ENCODE results near the gene SVOP.

DNA sequence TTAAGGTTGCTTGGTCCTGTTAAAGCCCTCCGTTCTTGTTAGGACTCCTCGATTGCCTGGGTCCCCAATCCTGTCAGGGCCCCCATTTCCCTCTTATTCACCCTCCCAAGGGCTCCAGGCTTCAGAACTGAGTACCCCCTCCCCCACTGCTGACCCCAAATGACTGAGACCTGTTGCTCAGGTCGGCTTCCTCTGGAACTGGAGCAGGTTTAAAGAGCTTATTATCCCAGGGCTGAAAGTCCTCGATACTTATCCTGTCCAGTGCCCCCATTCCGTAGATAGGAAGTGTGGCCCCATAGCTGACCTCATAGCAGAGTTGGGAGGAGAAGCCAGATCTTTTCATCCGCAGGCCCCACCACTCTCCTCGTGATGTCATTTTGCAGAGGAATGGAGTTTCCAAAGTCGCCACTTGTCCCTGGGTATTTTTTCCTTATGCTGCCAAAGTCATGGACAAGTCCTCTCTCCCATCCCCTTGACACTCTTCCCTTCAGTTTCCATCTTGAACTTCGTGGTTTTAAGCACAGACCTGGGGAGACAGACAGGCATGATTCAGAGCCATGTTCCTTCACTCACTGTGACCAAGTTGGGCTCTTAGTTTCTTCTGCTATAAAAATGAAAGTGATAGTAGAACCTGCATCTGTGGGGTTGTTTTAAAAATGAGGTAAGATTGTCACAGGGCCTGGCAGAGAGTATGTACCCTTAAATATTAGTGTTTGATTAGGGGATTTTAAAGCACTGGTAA is 32.7 kb upstream of the SVOP start:
- TF ChIP-seq, protein P1, sequence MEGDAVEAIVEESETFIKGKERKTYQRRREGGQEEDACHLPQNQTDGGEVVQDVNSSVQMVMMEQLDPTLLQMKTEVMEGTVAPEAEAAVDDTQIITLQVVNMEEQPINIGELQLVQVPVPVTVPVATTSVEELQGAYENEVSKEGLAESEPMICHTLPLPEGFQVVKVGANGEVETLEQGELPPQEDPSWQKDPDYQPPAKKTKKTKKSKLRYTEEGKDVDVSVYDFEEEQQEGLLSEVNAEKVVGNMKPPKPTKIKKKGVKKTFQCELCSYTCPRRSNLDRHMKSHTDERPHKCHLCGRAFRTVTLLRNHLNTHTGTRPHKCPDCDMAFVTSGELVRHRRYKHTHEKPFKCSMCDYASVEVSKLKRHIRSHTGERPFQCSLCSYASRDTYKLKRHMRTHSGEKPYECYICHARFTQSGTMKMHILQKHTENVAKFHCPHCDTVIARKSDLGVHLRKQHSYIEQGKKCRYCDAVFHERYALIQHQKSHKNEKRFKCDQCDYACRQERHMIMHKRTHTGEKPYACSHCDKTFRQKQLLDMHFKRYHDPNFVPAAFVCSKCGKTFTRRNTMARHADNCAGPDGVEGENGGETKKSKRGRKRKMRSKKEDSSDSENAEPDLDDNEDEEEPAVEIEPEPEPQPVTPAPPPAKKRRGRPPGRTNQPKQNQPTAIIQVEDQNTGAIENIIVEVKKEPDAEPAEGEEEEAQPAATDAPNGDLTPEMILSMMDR (conservative IDR thresholded peaks at IDR 0.05; ENCODE audit: low read depth in 2 of 2) = no peak
- TF ChIP-seq POLR2AphosphoS5 (IDR thresholded peaks at IDR 0.05; ENCODE audit: low read depth) (no peak), EZH2 (IDR thresholded peaks at IDR 0.05; ENCODE audit: low read depth, unreplicated experiment) (no peak), STAT1 (IDR thresholded peaks at IDR 0.05; ENCODE audit: unreplicated experiment) (no peak), EZH2phosphoT487 (IDR thresholded peaks at IDR 0.05; ENCODE audit: unreplicated experiment) (no peak), ZNF114 (CRISPR knock-in tag; IDR thresholded peaks at IDR 0.05) (no peak), CREB1 (CRISPR knock-in tag; IDR thresholded peaks at IDR 0.05; ENCODE audit: low read depth) (no peak)
- TF ChIP-seq, protein P2, sequence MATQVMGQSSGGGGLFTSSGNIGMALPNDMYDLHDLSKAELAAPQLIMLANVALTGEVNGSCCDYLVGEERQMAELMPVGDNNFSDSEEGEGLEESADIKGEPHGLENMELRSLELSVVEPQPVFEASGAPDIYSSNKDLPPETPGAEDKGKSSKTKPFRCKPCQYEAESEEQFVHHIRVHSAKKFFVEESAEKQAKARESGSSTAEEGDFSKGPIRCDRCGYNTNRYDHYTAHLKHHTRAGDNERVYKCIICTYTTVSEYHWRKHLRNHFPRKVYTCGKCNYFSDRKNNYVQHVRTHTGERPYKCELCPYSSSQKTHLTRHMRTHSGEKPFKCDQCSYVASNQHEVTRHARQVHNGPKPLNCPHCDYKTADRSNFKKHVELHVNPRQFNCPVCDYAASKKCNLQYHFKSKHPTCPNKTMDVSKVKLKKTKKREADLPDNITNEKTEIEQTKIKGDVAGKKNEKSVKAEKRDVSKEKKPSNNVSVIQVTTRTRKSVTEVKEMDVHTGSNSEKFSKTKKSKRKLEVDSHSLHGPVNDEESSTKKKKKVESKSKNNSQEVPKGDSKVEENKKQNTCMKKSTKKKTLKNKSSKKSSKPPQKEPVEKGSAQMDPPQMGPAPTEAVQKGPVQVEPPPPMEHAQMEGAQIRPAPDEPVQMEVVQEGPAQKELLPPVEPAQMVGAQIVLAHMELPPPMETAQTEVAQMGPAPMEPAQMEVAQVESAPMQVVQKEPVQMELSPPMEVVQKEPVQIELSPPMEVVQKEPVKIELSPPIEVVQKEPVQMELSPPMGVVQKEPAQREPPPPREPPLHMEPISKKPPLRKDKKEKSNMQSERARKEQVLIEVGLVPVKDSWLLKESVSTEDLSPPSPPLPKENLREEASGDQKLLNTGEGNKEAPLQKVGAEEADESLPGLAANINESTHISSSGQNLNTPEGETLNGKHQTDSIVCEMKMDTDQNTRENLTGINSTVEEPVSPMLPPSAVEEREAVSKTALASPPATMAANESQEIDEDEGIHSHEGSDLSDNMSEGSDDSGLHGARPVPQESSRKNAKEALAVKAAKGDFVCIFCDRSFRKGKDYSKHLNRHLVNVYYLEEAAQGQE (IDR thresholded peaks at IDR 0.05; ENCODE audit: unreplicated experiment) = no peak

Measured in GM23338 (cell line).